Cerebellar nuclear complex (tissue), 1 donor: ENCODE measurements around the gene SMC6.
A peak's percentile ranks its signal among the peaks of the same experiment; 100 is the strongest.

ENCODE experiments used
- DNase-seq, 2 experiments: peaks; one replicate each; lab custom pipeline; 2025; lab: John Stamatoyannopoulos, UW

SMC6 gene

GRCh38 chr2:17717666-17718065 is 35.9 kb downstream of the SMC6 start:
- DNase-seq, result no peak

- no peak for DNase-seq
Measured at GRCh38 chr2:17713291-17713690, 40.3 kb downstream of the SMC6 start.

GRCh38 chr2:17710547-17711248 is 42.9 kb downstream of the SMC6 start:
- peak in 1 of 2 experiments; percentile 0 for DNase-seq

GRCh38 chr2:17709897-17710296 is 43.7 kb downstream of the SMC6 start:
- no peak for DNase-seq

GRCh38 chr2:17708501-17708900 is 45.1 kb downstream of the SMC6 start:
- DNase-seq, result no peak

GRCh38 chr2:17706845-17707244 is 46.8 kb downstream of the SMC6 start:
- no peak for DNase-seq

- no peak for DNase-seq
Measured at GRCh38 chr2:17690776-17691175, 62.8 kb downstream of the SMC6 start.

- DNase-seq, result no peak
Measured at GRCh38 chr2:17689010-17689409, 64.6 kb downstream of the SMC6 start.

- no peak for DNase-seq
Measured at GRCh38 chr2:17688600-17688999, 65.0 kb downstream of the SMC6 start.

GRCh38 chr2:17683981-17684380 is 69.6 kb downstream of the SMC6 start:
- no peak for DNase-seq

- no peak for DNase-seq
Measured at GRCh38 chr2:17682098-17682857, 71.3 kb downstream of the SMC6 start.

- no peak for DNase-seq
Measured at GRCh38 chr2:17680119-17680518, 73.5 kb downstream of the SMC6 start.

- DNase-seq, result no peak
Measured at GRCh38 chr2:17674817-17675216, 78.8 kb downstream of the SMC6 start.

GRCh38 chr2:17672583-17673317 is 80.9 kb downstream of the SMC6 start:
- no peak for DNase-seq

GRCh38 chr2:17667898-17668297 is 85.7 kb downstream of the SMC6 start:
- no peak for DNase-seq

- no peak for DNase-seq
Measured at GRCh38 chr2:17664534-17664933, 89.1 kb downstream of the SMC6 start.

GRCh38 chr2:17662723-17663122 is 90.9 kb downstream of the SMC6 start:
- DNase-seq, result no peak

- DNase-seq, result no peak
Measured at GRCh38 chr2:17661460-17661859, 92.2 kb downstream of the SMC6 start.

GRCh38 chr2:17660219-17660618 is 93.4 kb downstream of the SMC6 start:
- no peak for DNase-seq

GRCh38 chr2:17658251-17658843 is 95.3 kb downstream of the SMC6 start:
- no peak for DNase-seq

- DNase-seq, result no peak
Measured at GRCh38 chr2:17657759-17658158, 95.9 kb downstream of the SMC6 start.

GRCh38 chr2:17652681-17653394 is 100.8 kb downstream of the SMC6 start:
- DNase-seq, result no peak
